ENCODE results near the gene CLEC1A. TPM values are rescaled to one million over a fixed set of nuclear protein-coding genes. Genes with fewer than 3 reads are reported as not detected.

The CLEC1A gene, protein sequence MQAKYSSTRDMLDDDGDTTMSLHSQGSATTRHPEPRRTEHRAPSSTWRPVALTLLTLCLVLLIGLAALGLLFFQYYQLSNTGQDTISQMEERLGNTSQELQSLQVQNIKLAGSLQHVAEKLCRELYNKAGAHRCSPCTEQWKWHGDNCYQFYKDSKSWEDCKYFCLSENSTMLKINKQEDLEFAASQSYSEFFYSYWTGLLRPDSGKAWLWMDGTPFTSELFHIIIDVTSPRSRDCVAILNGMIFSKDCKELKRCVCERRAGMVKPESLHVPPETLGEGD
- 10 to 100 TPM in 1 of 2 donors, 1 to 10 TPM in 1; 7.0 to 12.9 TPM for total RNA-seq
- under 1 TPM in 1 of 2 donors, not detected in 1; 0.51 TPM for polyA plus RNA-seq
- long read RNA-seq, donor 1, transcript CLEC1A-201 (6 exons, 2,685 nt), result major isoform, 9 of 14 reads
- long read RNA-seq, donor 1, partial matches to known transcripts, result 3 of 14 reads
- long read RNA-seq, donor 1, other reads (novel, unspliced or antisense), result 2 of 14 reads
- long read RNA-seq, donor 2, partial matches to known transcripts, result 1 of 2 reads
- long read RNA-seq, donor 2, other reads (novel, unspliced or antisense), result 0 of 2 reads

DNA sequence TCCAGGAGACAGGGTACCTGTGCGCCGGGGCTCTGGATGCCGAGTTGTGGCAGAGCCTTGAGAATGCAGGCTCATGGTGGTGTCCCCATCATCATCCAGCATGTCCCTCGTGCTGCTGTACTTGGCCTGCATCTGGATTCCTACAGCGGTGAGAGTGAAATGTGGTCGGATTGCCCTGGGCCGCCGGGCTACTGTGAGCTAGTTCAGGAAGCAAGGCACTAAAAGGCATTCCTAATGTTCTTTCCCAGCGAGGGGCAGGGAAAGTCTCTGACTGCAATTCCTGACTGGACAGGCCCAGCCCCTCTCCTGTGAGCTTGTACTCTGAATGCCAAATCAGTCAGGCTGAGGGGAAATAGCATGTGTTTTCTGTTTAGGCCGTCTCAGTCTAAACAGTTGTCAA lies at the start of gene CLEC1A:
CLEC1A (minus strand) TSS at position 195 of the 400 bp plus-strand sequence; CDS start at position 132, 63 bp downstream.
- no peaks in the 10 kb centered on the region for H3K9me3 ChIP-seq (ENCODE audit: control insufficient read depth, low read length)
- intact Hi-C loops (cut with DNase I), result no loop called here
- no peaks in the 10 kb centered on the region for H3K4me1 ChIP-seq (ENCODE audit: control insufficient read depth in 1 of 2, insufficient read depth in 2 of 2, low read length in 2 of 2)
- 56 to 71% methylated on average over 10 of the region's 10 CpGs for WGBS, 2 donors
- H3K36me3 ChIP-seq (ENCODE audit: control insufficient read depth in 1 of 2, insufficient read depth in 2 of 2, low read length in 1 of 2), result no peaks in the 10 kb centered on the region
- DNase-seq, result peak in 1 of 2 donors; percentile 66
- no peak within 1 kb of the TSS for H3K4me3 ChIP-seq (ENCODE audit: low read length in 2 of 2)
- no peak within 1 kb of the TSS for H3K27ac ChIP-seq (ENCODE audit: low read depth in 1 of 2, low read length in 2 of 2)
- peak; percentile 55 for ATAC-seq (ENCODE audit: low FRiP score)
- H3K27me3 ChIP-seq (ENCODE audit: control insufficient read depth in 1 of 2, insufficient read depth in 2 of 2, low read length in 1 of 2), result no peaks in the 10 kb centered on the region

DNA sequence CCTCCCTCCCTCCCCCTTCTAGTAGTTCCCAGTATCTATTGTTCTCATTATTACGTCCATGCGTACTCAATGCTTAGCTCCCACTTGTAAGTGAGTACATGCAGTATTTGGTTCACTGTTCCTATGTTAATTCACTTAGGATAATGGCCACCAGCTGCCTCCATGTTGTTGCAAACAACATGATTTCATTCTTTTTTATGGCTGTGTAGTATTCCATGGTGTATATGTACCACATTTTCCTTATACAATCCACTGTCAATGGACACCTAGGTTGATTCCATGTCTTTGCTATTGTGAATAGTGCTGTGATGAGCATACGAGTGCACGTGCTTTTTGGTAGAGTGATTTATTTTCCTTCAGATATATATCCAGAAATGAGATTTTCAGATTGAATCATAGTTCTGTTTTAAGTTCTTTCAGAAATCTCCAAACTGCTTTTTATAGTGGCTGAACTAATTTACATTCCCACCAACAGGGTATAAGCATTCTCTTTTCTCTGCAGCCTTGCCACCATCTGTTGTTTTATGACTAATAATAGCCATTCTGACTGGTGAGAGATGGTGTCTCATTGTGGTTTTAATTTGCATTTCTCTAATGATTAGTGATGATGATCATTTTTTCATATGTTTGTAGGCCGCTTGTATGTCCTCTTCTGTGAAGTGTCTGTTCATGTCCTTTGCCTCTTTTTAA lies 49.1 kb upstream of the CLEC1A start:
- Histone ChIP-seq H3K27me3 (ENCODE audit: control insufficient read depth in 1 of 2, insufficient read depth in 2 of 2, low read length in 1 of 2) (no peaks in the 10 kb centered on the region), H3K36me3 (ENCODE audit: control insufficient read depth in 1 of 2, insufficient read depth in 2 of 2, low read length in 1 of 2) (no peaks in the 10 kb centered on the region), H3K4me3 (ENCODE audit: low read length in 2 of 2) (no peak overlapping the region), H3K4me1 (ENCODE audit: control insufficient read depth in 1 of 2, insufficient read depth in 2 of 2, low read length in 2 of 2) (no peaks in the 10 kb centered on the region), H3K27ac (ENCODE audit: low read depth in 1 of 2, low read length in 2 of 2) (no peak overlapping the region), H3K9me3 (ENCODE audit: control insufficient read depth, low read length) (no peaks in the 10 kb centered on the region)
- DNase-seq, result no peak
- no peak for ATAC-seq (ENCODE audit: low FRiP score)
- intact Hi-C loops (cut with DNase I), result loop anchor here in 1 of 2 donors (10.0 kb wide), 1 partner anchor 393 kb away; no protein-coding TSS in a partner anchor
- 87 to 91% methylated on average over 5 of the region's 5 CpGs for WGBS, 2 donors

DNA sequence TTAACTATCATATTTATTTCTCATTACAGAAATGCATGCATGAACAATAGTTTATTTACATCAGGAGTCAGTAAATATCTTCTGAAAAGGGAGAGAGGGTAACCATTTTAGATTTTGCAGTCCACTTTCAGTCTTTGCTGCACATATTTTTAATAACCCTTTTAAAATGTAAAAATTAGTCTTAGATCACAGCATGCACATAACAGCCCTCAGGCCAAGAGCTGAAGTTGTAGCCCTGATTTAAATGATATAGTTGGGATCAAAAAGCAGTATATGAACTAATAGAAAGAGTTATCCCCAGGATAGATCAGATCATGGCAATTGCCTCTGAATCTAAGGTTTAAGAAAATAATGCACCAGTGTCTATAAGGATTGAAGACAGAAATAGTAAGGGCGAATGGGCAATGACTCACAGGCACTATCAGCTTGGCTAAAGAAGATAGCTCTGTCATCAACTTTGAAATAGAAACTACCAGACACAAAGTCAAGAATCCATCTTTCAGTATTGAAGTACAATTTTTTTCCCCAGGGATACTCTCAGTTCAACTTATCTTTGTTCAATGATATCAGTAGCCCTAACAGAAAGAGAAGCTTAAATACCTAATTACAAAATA lies 44.3 kb upstream of the CLEC1A start:
- DNase-seq (no peak), ATAC-seq (ENCODE audit: low FRiP score) (no peak)
- 0% methylated on average over 1 of the region's 1 CpG for WGBS, 2 donors
- Histone ChIP-seq H3K9me3 (ENCODE audit: control insufficient read depth, low read length) (no peaks in the 10 kb centered on the region), H3K27ac (ENCODE audit: low read depth in 1 of 2, low read length in 2 of 2) (no peak overlapping the region), H3K4me1 (ENCODE audit: control insufficient read depth in 1 of 2, insufficient read depth in 2 of 2, low read length in 2 of 2) (no peaks in the 10 kb centered on the region), H3K27me3 (ENCODE audit: control insufficient read depth in 1 of 2, insufficient read depth in 2 of 2, low read length in 1 of 2) (no peaks in the 10 kb centered on the region), H3K36me3 (ENCODE audit: control insufficient read depth in 1 of 2, insufficient read depth in 2 of 2, low read length in 1 of 2) (no peaks in the 10 kb centered on the region), H3K4me3 (ENCODE audit: low read length in 2 of 2) (no peak overlapping the region)
- intact Hi-C loops (cut with DNase I), result loop anchor here in 1 of 2 donors (10.0 kb wide), 1 partner anchor 388 kb away; no protein-coding TSS in a partner anchor

DNA sequence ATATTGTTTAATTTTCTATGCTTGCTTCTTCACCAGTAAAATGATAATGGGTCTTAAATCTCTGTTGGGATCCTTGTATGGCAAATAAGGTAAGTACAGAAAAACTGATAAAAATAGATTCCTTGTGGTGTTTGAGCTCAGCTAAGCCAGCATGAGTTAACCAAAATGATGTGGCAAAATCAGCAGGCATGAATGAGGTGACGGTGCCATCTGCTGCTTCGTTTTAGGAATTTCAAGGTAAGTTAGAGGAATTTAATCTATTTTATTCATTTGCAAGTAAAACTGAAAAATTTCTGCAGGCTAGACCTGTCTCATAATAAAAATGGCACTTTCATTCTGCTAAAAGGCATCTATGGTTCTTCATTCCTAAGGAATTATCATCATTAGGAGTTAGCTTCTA lies 41.2 kb upstream of the CLEC1A start:
- intact Hi-C loops (cut with DNase I), result loop anchor here in 1 of 2 donors (10.0 kb wide), 1 partner anchor 385 kb away; no protein-coding TSS in a partner anchor
- no peak for DNase-seq
- Histone ChIP-seq H3K36me3 (ENCODE audit: control insufficient read depth in 1 of 2, insufficient read depth in 2 of 2, low read length in 1 of 2) (no peaks in the 10 kb centered on the region), H3K4me3 (ENCODE audit: low read length in 2 of 2) (no peak overlapping the region), H3K27me3 (ENCODE audit: control insufficient read depth in 1 of 2, insufficient read depth in 2 of 2, low read length in 1 of 2) (no peaks in the 10 kb centered on the region), H3K9me3 (ENCODE audit: control insufficient read depth, low read length) (no peaks in the 10 kb centered on the region), H3K27ac (ENCODE audit: low read depth in 1 of 2, low read length in 2 of 2) (no peak overlapping the region), H3K4me1 (ENCODE audit: control insufficient read depth in 1 of 2, insufficient read depth in 2 of 2, low read length in 2 of 2) (no peaks in the 10 kb centered on the region)
- peak; percentile 60 for ATAC-seq (ENCODE audit: low FRiP score)
- WGBS, 2 donors, result 18 to 20% methylated on average over 2 of the region's 2 CpGs

DNA sequence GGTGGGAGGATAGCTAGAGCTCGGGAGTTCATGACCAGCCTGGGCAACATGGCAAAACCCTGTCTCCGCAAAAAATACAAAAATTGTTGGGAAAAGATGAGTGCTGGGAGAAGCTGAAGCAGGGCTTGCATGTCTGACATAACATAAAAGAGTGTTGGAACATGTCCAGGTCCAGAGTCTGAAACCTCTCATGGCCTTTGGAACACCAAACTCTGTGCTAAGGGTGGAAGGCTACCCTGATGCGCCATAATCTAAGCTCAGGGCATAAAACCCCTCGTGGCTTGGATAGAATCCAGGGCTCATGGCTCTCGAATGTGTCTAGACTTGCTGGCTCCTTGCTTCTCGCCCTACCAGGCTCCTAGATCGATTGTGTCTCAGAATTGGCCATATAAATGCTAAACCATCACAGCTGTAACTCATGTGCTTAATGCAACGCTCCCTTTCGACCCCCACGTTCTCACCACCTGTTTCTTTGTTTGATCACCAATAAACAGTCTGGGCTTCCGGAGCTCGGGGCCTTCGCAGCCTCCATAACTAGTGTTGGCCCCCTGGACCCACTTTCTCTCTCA lies 37.9 kb upstream of the CLEC1A start:
- intact Hi-C loops (cut with DNase I), result no loop called here
- WGBS, 2 donors, result 78 to 79% methylated on average over 13 of the region's 13 CpGs
- H3K27me3 ChIP-seq (ENCODE audit: control insufficient read depth in 1 of 2, insufficient read depth in 2 of 2, low read length in 1 of 2), result no peaks in the 10 kb centered on the region
- no peak for ATAC-seq (ENCODE audit: low FRiP score)
- H3K36me3 ChIP-seq (ENCODE audit: control insufficient read depth in 1 of 2, insufficient read depth in 2 of 2, low read length in 1 of 2), result no peaks in the 10 kb centered on the region
- no peaks in the 10 kb centered on the region for H3K4me1 ChIP-seq (ENCODE audit: control insufficient read depth in 1 of 2, insufficient read depth in 2 of 2, low read length in 2 of 2)
- H3K9me3 ChIP-seq (ENCODE audit: control insufficient read depth, low read length), result no peaks in the 10 kb centered on the region
- DNase-seq, result no peak
- no peak overlapping the region for H3K27ac ChIP-seq (ENCODE audit: low read depth in 1 of 2, low read length in 2 of 2)
- H3K4me3 ChIP-seq (ENCODE audit: low read length in 2 of 2), result no peak overlapping the region

DNA sequence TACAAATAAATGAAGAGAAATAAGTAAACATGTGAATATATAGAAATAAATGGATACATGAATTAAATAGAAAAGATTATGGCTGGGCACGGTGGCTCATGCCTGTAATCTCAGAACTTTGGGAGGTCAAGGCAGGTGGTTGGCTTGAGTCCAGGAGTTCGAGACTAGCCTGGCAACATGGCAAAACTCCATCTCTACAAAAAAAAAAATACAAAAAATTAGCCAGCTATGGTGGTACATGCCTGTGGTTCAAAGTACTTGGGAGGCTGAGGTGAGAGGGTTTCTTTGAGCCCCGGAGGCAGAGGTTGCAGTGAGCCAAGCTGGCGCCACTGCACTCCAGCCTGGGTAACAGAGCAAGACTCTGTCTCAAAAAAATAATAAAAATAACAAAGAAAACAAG lies 36.3 kb upstream of the CLEC1A start:
- Histone ChIP-seq H3K36me3 (ENCODE audit: control insufficient read depth in 1 of 2, insufficient read depth in 2 of 2, low read length in 1 of 2) (no peaks in the 10 kb centered on the region), H3K27me3 (ENCODE audit: control insufficient read depth in 1 of 2, insufficient read depth in 2 of 2, low read length in 1 of 2) (no peaks in the 10 kb centered on the region), H3K9me3 (ENCODE audit: control insufficient read depth, low read length) (no peaks in the 10 kb centered on the region), H3K4me1 (ENCODE audit: control insufficient read depth in 1 of 2, insufficient read depth in 2 of 2, low read length in 2 of 2) (no peaks in the 10 kb centered on the region), H3K4me3 (ENCODE audit: low read length in 2 of 2) (no peak overlapping the region), H3K27ac (ENCODE audit: low read depth in 1 of 2, low read length in 2 of 2) (no peak overlapping the region)
- WGBS, 2 donors, result 49% methylated on average over 4 of the region's 4 CpGs
- intact Hi-C loops (cut with DNase I), result no loop called here
- DNase-seq (no peak), ATAC-seq (ENCODE audit: low FRiP score) (no peak)

DNA sequence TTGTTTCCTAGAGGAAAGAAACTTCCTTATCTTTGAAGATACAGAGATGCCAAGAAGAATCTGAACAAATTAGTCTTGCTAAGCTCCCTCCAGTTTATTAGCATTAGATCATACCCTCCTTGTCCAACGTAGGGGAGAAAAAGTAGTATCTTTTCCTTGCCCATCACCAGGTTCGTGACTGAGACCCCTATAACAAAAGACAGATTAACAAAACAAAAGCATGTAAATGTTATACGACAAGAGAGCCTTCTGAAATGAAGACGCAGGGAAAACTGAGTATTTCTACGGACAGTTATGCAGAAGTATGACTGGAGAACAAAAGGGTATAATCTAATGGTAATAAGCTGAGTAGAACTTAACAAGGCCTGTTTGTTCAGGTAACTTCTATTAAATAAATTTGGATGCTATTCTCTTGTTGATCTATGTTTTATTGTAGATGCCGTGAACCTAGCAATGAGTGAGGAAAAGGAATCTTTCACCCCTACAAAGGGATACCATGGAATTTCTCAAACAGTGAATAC lies 34.1 kb upstream of the CLEC1A start:
- H3K36me3 ChIP-seq (ENCODE audit: control insufficient read depth in 1 of 2, insufficient read depth in 2 of 2, low read length in 1 of 2), result no peaks in the 10 kb centered on the region
- DNase-seq, result no peak
- no peaks in the 10 kb centered on the region for H3K4me1 ChIP-seq (ENCODE audit: control insufficient read depth in 1 of 2, insufficient read depth in 2 of 2, low read length in 2 of 2)
- H3K27me3 ChIP-seq (ENCODE audit: control insufficient read depth in 1 of 2, insufficient read depth in 2 of 2, low read length in 1 of 2), result no peaks in the 10 kb centered on the region
- intact Hi-C loops (cut with DNase I), result no loop called here
- no peak overlapping the region for H3K27ac ChIP-seq (ENCODE audit: low read depth in 1 of 2, low read length in 2 of 2)
- no peak overlapping the region for H3K4me3 ChIP-seq (ENCODE audit: low read length in 2 of 2)
- 63 to 66% methylated on average over 6 of the region's 6 CpGs for WGBS, 2 donors
- no peak for ATAC-seq (ENCODE audit: low FRiP score)
- no peaks in the 10 kb centered on the region for H3K9me3 ChIP-seq (ENCODE audit: control insufficient read depth, low read length)

DNA sequence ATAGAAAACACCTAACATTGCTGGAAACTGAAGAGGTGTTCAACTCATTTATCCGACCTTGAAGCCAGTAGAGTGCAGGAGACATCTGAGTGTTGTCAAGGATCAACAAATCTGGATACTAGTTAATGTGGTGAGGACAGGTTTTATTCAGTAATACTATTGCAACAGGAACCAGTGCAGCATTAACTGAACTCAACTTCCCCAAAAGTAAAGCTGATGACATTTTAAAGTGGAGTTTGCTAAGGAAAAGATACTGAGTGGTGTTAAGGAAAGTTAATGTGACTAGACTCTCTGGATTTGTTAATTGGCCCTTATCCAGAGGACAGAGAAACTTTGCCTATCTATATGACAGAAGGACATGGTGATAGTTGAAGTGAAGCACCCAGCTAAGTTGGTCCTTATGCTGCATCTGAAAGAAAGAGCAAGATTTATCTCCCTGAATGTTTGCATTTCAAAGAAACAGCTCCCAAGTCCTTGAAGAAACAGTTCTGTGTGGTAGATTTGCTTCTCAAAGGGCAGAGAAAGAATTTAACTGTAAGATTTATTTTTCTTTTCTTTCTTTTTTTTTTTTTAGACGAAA lies 32.4 kb upstream of the CLEC1A start:
- H3K27ac ChIP-seq (ENCODE audit: low read depth in 1 of 2, low read length in 2 of 2), result no peak overlapping the region
- H3K9me3 ChIP-seq (ENCODE audit: control insufficient read depth, low read length), result no peaks in the 10 kb centered on the region
- intact Hi-C loops (cut with DNase I), result no loop called here
- 28 to 33% methylated on average over 2 of the region's 2 CpGs for WGBS, 2 donors
- H3K4me1 ChIP-seq (ENCODE audit: control insufficient read depth in 1 of 2, insufficient read depth in 2 of 2, low read length in 2 of 2), result no peaks in the 10 kb centered on the region
- no peak overlapping the region for H3K4me3 ChIP-seq (ENCODE audit: low read length in 2 of 2)
- ATAC-seq (ENCODE audit: low FRiP score) (no peak), DNase-seq (no peak)
- no peaks in the 10 kb centered on the region for H3K36me3 ChIP-seq (ENCODE audit: control insufficient read depth in 1 of 2, insufficient read depth in 2 of 2, low read length in 1 of 2)
- no peaks in the 10 kb centered on the region for H3K27me3 ChIP-seq (ENCODE audit: control insufficient read depth in 1 of 2, insufficient read depth in 2 of 2, low read length in 1 of 2)
